Trophoblast cell (in vitro differentiated cells and primary cell): ENCODE measurements around the gene KCTD11.

Source experiments
- DNase-seq, 2 donors: peaks; one replicate each; pipeline ENCODE4 v3.0.0-alpha.2; 2016
- H2AFZ ChIP-seq: 2 replicates; pipeline ENCODE4 v1.6.1; 2013; ENCODE audit warnings: low read length, moderate library complexity, mild to moderate bottlenecking; ENCODE audit not compliant: insufficient read depth, poor library complexity
- H2AK5ac ChIP-seq: 2 replicates; pipeline ENCODE4 v1.6.1; 2013; ENCODE audit warnings: mild to moderate bottlenecking, low read length
- H2BK120ac ChIP-seq: 2 replicates; pipeline ENCODE4 v1.6.1; 2013; ENCODE audit warnings: low read length, mild to moderate bottlenecking, moderate library complexity; ENCODE audit not compliant: insufficient read depth, poor library complexity
- H2BK12ac ChIP-seq: 2 replicates; pipeline ENCODE4 v1.6.1; 2013; ENCODE audit warnings: mild to moderate bottlenecking, low read length, moderate library complexity
- H2BK5ac ChIP-seq: 2 replicates; pipeline ENCODE4 v1.6.1; 2013; ENCODE audit warnings: low read length, low read depth, moderate library complexity, mild to moderate bottlenecking; ENCODE audit not compliant: poor library complexity
- H3K14ac ChIP-seq: 2 replicates; pipeline ENCODE4 v1.6.1; 2013; ENCODE audit warnings: mild to moderate bottlenecking, low read length
- H3K18ac ChIP-seq: 2 replicates; pipeline ENCODE4 v1.6.1; 2013; ENCODE audit warnings: mild to moderate bottlenecking, low read length
- H3K23ac ChIP-seq: 2 replicates; pipeline ENCODE4 v1.6.1; 2013; ENCODE audit warnings: low read length
- H3K27ac ChIP-seq: 2 replicates; pipeline ENCODE4 v1.5.1; 2013; ENCODE audit warnings: low read depth, mild to moderate bottlenecking, inconsistent platforms, low read length, moderate library complexity
- H3K27me3 ChIP-seq: 2 replicates; pipeline ENCODE4 v1.6.1; 2013; ENCODE audit warnings: inconsistent platforms, mild to moderate bottlenecking, low read length, moderate library complexity; ENCODE audit not compliant: insufficient read depth
- H3K36me3 ChIP-seq, 2 experiments: 1 replicate in 1 of 2; 2 replicates in 1 of 2; pipeline ENCODE4 v1.6.1; 2013; ENCODE audit warnings: low read length in 2 of 2, mild to moderate bottlenecking in 2 of 2, moderate library complexity in 1 of 2; ENCODE audit not compliant: insufficient read depth in 2 of 2, control insufficient read depth in 1 of 2
- H3K4ac ChIP-seq: 2 replicates; pipeline ENCODE4 v1.6.1; 2013; ENCODE audit warnings: low read depth, mild to moderate bottlenecking, low read length, moderate library complexity
- H3K4me1 ChIP-seq, 2 experiments: 1 replicate in 1 of 2; 2 replicates in 1 of 2; pipeline ENCODE4 v1.6.1; 2013; ENCODE audit warnings: low read length in 2 of 2, mild to moderate bottlenecking in 2 of 2, moderate library complexity in 1 of 2; ENCODE audit not compliant: insufficient read depth in 2 of 2, control insufficient read depth in 1 of 2
- H3K4me2 ChIP-seq: 2 replicates; pipeline ENCODE4 v1.6.1; 2013; ENCODE audit warnings: inconsistent platforms, mild to moderate bottlenecking, low read length, moderate library complexity
- H3K4me3 ChIP-seq: 2 replicates; pipeline ENCODE4 v1.5.1; 2013; ENCODE audit warnings: mild to moderate bottlenecking, low read depth, low read length, inconsistent platforms
- H3K79me1 ChIP-seq: one replicate; pipeline ENCODE4 v1.6.1; 2013; ENCODE audit warnings: low read length
- H3K79me2 ChIP-seq: 2 replicates; pipeline ENCODE4 v1.6.1; 2013; ENCODE audit warnings: low read length, mild to moderate bottlenecking; ENCODE audit not compliant: control insufficient read depth, insufficient read depth, poor library complexity
- H3K9ac ChIP-seq: 2 replicates; pipeline ENCODE4 v1.6.1; 2013; ENCODE audit warnings: mild to moderate bottlenecking, low read length
- H3K9me3 ChIP-seq: 2 replicates; pipeline ENCODE4 v1.6.1; 2013; ENCODE audit warnings: low read depth, mild to moderate bottlenecking, control low read depth, inconsistent platforms, low read length; ENCODE audit not compliant: insufficient read depth
- H4K12ac ChIP-seq: 2 replicates; pipeline ENCODE4 v1.6.1; 2013; ENCODE audit warnings: low read depth, mild to moderate bottlenecking, low read length, moderate library complexity
- H4K8ac ChIP-seq: 2 replicates; pipeline ENCODE4 v1.6.1; 2013; ENCODE audit warnings: low read depth, mild to moderate bottlenecking, low read length, moderate library complexity
- H4K91ac ChIP-seq: one replicate; pipeline ENCODE4 v1.6.1; 2013; ENCODE audit warnings: low read depth, mild to moderate bottlenecking, low read length, moderate library complexity
- WGBS: extraction: QIAGEN DNeasy Blood & Tissue Kit; methylation state at CpG from one replicate; pipeline ENCODE4 v1.1.7; 2013; ENCODE audit warnings: missing lambda C conversion rate; ENCODE audit not compliant: insufficient read length, insufficient coverage; ENCODE audit errors: extremely low coverage; 5-methylcytosine and 5-hydroxymethylcytosine counted together

Gene KCTD11

GRCh38 chr17:7324438-7324779, 27.6 kb upstream of the KCTD11 start:
- whole genome bisulfite sequencing = no CpG with 5 or more reads among the region's 3 CpGs
- H3K36me3 ChIP-seq = peaks cover 63 to 70% of the 10 kb centered on the region in 2 experiments

GRCh38 chr17:7325031-7325528, 26.9 kb upstream of the KCTD11 start:
- Histone ChIP-seq H4K12ac (no peak overlapping the region), H2AK5ac (no peak overlapping the region), H4K8ac (no peak overlapping the region), H3K4me1 (peaks cover 0 to 2% of the 10 kb centered on the region in 2 experiments), H3K36me3 (peaks cover 63 to 69% of the 10 kb centered on the region in 2 experiments), H3K27me3 (no peaks in the 10 kb centered on the region), H2BK120ac (no peak overlapping the region), H3K79me1 (peaks cover 8% of the 10 kb centered on the region), H4K91ac (no peak overlapping the region), H2BK5ac (no peak overlapping the region), H3K9ac (no peak overlapping the region), H3K14ac (no peak overlapping the region), H3K9me3 (no peaks in the 10 kb centered on the region), H2BK12ac (no peak overlapping the region), H3K4ac (no peak overlapping the region), H3K4me3 (no peak overlapping the region), H3K4me2 (no peak overlapping the region), H3K27ac (no peak overlapping the region), H3K18ac (no peak overlapping the region), H2AFZ (no peak overlapping the region), H3K23ac (no peak overlapping the region), H3K79me2 (peaks cover 2% of the 10 kb centered on the region)
- no CpG with 5 or more reads among the region's 19 CpGs for WGBS
- no peak for DNase-seq

More at GRCh38 chr17:7324438-7324779, 27.6 kb upstream of the KCTD11 start:
- Histone ChIP-seq H3K27ac (no peak overlapping the region), H3K9ac (no peak overlapping the region), H3K23ac (no peak overlapping the region), H3K9me3 (no peaks in the 10 kb centered on the region), H3K18ac (no peak overlapping the region), H3K14ac (no peak overlapping the region), H3K4me1 (peaks cover 0 to 2% of the 10 kb centered on the region in 2 experiments), H3K27me3 (no peaks in the 10 kb centered on the region), H3K79me1 (peaks cover 4% of the 10 kb centered on the region), H2AK5ac (no peak overlapping the region), H3K4ac (no peak overlapping the region), H3K4me3 (no peak overlapping the region), H2BK12ac (no peak overlapping the region), H3K4me2 (no peak overlapping the region), H4K12ac (no peak overlapping the region), H3K79me2 (peaks cover 2% of the 10 kb centered on the region), H2AFZ (no peak overlapping the region), H2BK120ac (no peak overlapping the region), H4K8ac (no peak overlapping the region), H4K91ac (no peak overlapping the region), H2BK5ac (no peak overlapping the region)
- DNase-seq = no peak

GRCh38 chr17:7326186-7326585, 25.8 kb upstream of the KCTD11 start:
- H3K4me3 ChIP-seq = no peak overlapping the region
- peaks cover 4 to 8% of the 10 kb centered on the region in 2 experiments for H3K4me1 ChIP-seq
- H2BK5ac ChIP-seq = no peak overlapping the region
- no peak overlapping the region for H2BK12ac ChIP-seq
- H2AK5ac ChIP-seq = no peak overlapping the region
- H3K27me3 ChIP-seq = no peaks in the 10 kb centered on the region
- no CpG with 5 or more reads among the region's 11 CpGs for WGBS
- DNase-seq = no peak
- no peak overlapping the region for H2BK120ac ChIP-seq
- H3K4me2 ChIP-seq = no peak overlapping the region
- H3K79me1 ChIP-seq = peaks cover 11% of the 10 kb centered on the region
- H2AFZ ChIP-seq = no peak overlapping the region
- no peak overlapping the region for H3K27ac ChIP-seq
- peaks cover 4% of the 10 kb centered on the region for H3K79me2 ChIP-seq
- H3K23ac ChIP-seq = no peak overlapping the region
- no peak overlapping the region for H3K4ac ChIP-seq
- H3K9ac ChIP-seq = no peak overlapping the region
- H3K9me3 ChIP-seq = no peaks in the 10 kb centered on the region
- H4K8ac ChIP-seq = no peak overlapping the region
- no peak overlapping the region for H4K91ac ChIP-seq
- H3K36me3 ChIP-seq = peaks cover 52 to 57% of the 10 kb centered on the region in 2 experiments
- H3K18ac ChIP-seq = no peak overlapping the region
- no peak overlapping the region for H4K12ac ChIP-seq
- no peak overlapping the region for H3K14ac ChIP-seq

- Histone ChIP-seq H3K4me1 (peaks cover 4 to 8% of the 10 kb centered on the region in 2 experiments), H3K9ac (no peak overlapping the region), H3K27ac (no peak overlapping the region), H4K12ac (no peak overlapping the region), H2BK12ac (no peak overlapping the region), H3K23ac (no peak overlapping the region), H4K8ac (no peak overlapping the region), H3K4me2 (no peak overlapping the region), H3K79me2 (peaks cover 4% of the 10 kb centered on the region), H3K4ac (no peak overlapping the region), H2AK5ac (no peak overlapping the region), H3K18ac (no peak overlapping the region), H3K79me1 (peaks cover 11% of the 10 kb centered on the region), H3K36me3 (peaks cover 44 to 49% of the 10 kb centered on the region in 2 experiments), H2AFZ (no peak overlapping the region), H3K4me3 (no peak overlapping the region), H2BK5ac (no peak overlapping the region), H3K9me3 (no peaks in the 10 kb centered on the region), H3K27me3 (no peaks in the 10 kb centered on the region), H4K91ac (no peak overlapping the region), H3K14ac (no peak overlapping the region), H2BK120ac (no peak overlapping the region)
- WGBS = no CpG with 5 or more reads among the region's 7 CpGs
- no peak for DNase-seq
Observed at GRCh38 chr17:7327056-7327455, 24.9 kb upstream of the KCTD11 start.
